ENCODE data around the gene GARIN5B. TPM values are rescaled to one million over a fixed set of nuclear protein-coding genes. Genes with fewer than 3 reads are reported as not detected.

The GARIN5B gene
- total RNA-seq, 1 experiment from 2014 or later: not detected

- Histone ChIP-seq H3K36me3 (ENCODE audit: insufficient read depth, low read length, poor library complexity, severe bottlenecking) (no peaks in the 10 kb centered on the region), H3K27ac (ENCODE audit: low read depth, low read length, poor library complexity, severe bottlenecking) (no peak overlapping the region), H3K27me3 (replicated peaks; ENCODE audit: insufficient read depth, low read depth, low read length, poor library complexity) (peaks cover 32% of the 10 kb centered on the region), H3K4me1 (ENCODE audit: insufficient read depth, low read length, poor library complexity, severe bottlenecking) (peaks cover 14% of the 10 kb centered on the region), H3K4me3 (ENCODE audit: low read depth, low read length, poor library complexity, severe bottlenecking) (no peak overlapping the region), H3K9me3 (ENCODE audit: low read depth, low read length, poor library complexity, severe bottlenecking) (no peaks in the 10 kb centered on the region)
- ChIA-PET CTCF (no interaction called here), POLR2A (ENCODE audit: low non-redundant PET) (no interaction called here)
- DNase-seq (ENCODE audit: low spot score): no peak
- intact Hi-C loops (cut with micrococcal nuclease; ENCODE audit: unreplicated experiment): no loop called here
- BruUV-seq (replicated peaks): no TSS peak
- no peak for TF ChIP-seq CTCF (conservative IDR thresholded peaks at IDR 0.05; ENCODE audit: low read depth, low read length)
- no peak for TF ChIP-seq EZH2 (IDR thresholded peaks at IDR 0.05; ENCODE audit: borderline replicate concordance, low read depth, low read length, poor library complexity, severe bottlenecking)
Observed at GRCh38 chr19:55352549-55353145, 10.4 kb downstream of the GARIN5B start.

- H3K4me1 ChIP-seq (ENCODE audit: insufficient read depth, low read length, poor library complexity, severe bottlenecking): peaks cover 14% of the 10 kb centered on the region
- H3K4me3 ChIP-seq (ENCODE audit: low read depth, low read length, poor library complexity, severe bottlenecking): no peak overlapping the region
- TF ChIP-seq EZH2 (IDR thresholded peaks at IDR 0.05; ENCODE audit: borderline replicate concordance, low read depth, low read length, poor library complexity, severe bottlenecking): no peak
- TF ChIP-seq CTCF (conservative IDR thresholded peaks at IDR 0.05; ENCODE audit: low read depth, low read length): no peak
- peaks cover 32% of the 10 kb centered on the region for H3K27me3 ChIP-seq (replicated peaks; ENCODE audit: insufficient read depth, low read depth, low read length, poor library complexity)
- H3K27ac ChIP-seq (ENCODE audit: low read depth, low read length, poor library complexity, severe bottlenecking): no peak overlapping the region
- no peaks in the 10 kb centered on the region for H3K9me3 ChIP-seq (ENCODE audit: low read depth, low read length, poor library complexity, severe bottlenecking)
- DNase-seq (ENCODE audit: low spot score): no peak
- ChIA-PET CTCF (no interaction called here), POLR2A (ENCODE audit: low non-redundant PET) (no interaction called here)
- no TSS peak for BruUV-seq (replicated peaks)
- H3K36me3 ChIP-seq (ENCODE audit: insufficient read depth, low read length, poor library complexity, severe bottlenecking): no peaks in the 10 kb centered on the region
- intact Hi-C loops (cut with micrococcal nuclease; ENCODE audit: unreplicated experiment): no loop called here
Observed at GRCh38 chr19:55352040-55352439, 11.0 kb downstream of the GARIN5B start.

GRCh38 chr19:55350620-55351315, 12.3 kb downstream of the GARIN5B start:
- CTCF ChIA-PET: no interaction called here
- no peak overlapping the region for H3K27ac ChIP-seq (ENCODE audit: low read depth, low read length, poor library complexity, severe bottlenecking)

More at GRCh38 chr19:55350620-55351315, 12.3 kb downstream of the GARIN5B start:
- no peak for DNase-seq (ENCODE audit: low spot score)
- intact Hi-C loops (cut with micrococcal nuclease; ENCODE audit: unreplicated experiment): no loop called here
- no peak for TF ChIP-seq EZH2 (IDR thresholded peaks at IDR 0.05; ENCODE audit: borderline replicate concordance, low read depth, low read length, poor library complexity, severe bottlenecking)
- H3K9me3 ChIP-seq (ENCODE audit: low read depth, low read length, poor library complexity, severe bottlenecking): no peaks in the 10 kb centered on the region
- no peak overlapping the region for H3K4me3 ChIP-seq (ENCODE audit: low read depth, low read length, poor library complexity, severe bottlenecking)
- H3K4me1 ChIP-seq (ENCODE audit: insufficient read depth, low read length, poor library complexity, severe bottlenecking): peaks cover 14% of the 10 kb centered on the region
- BruUV-seq (replicated peaks): no TSS peak
- POLR2A ChIA-PET (ENCODE audit: low non-redundant PET): interaction anchor here (0.5 kb wide), 1 partner anchor 153 kb away, joined by 6 read pairs; no protein-coding TSS in a partner anchor
- H3K27me3 ChIP-seq (replicated peaks; ENCODE audit: insufficient read depth, low read depth, low read length, poor library complexity): peaks cover 31% of the 10 kb centered on the region
- no peaks in the 10 kb centered on the region for H3K36me3 ChIP-seq (ENCODE audit: insufficient read depth, low read length, poor library complexity, severe bottlenecking)
